Urinary bladder (tissue), 4 donors: Measurements from ENCODE around the gene TSPYL4. TPM values are rescaled to one million over a fixed set of nuclear protein-coding genes. Genes with fewer than 3 reads are reported as not detected.

Source experiments
- DNase-seq: peaks from one replicate; pipeline ENCODE4 v3.0.0-alpha.2; 2015; ENCODE audit errors: extremely low spot score
- H3K27ac ChIP-seq: one replicate; pipeline ENCODE4 v1.5.1; 2013; ENCODE audit warnings: low read depth, mild to moderate bottlenecking, moderate library complexity
- H3K36me3 ChIP-seq: one replicate; pipeline ENCODE4 v1.6.1; 2013; ENCODE audit warnings: mild to moderate bottlenecking, moderate library complexity; ENCODE audit not compliant: insufficient read depth
- H3K4me1 ChIP-seq: one replicate; pipeline ENCODE4 v1.6.1; 2013; ENCODE audit warnings: mild to moderate bottlenecking, moderate library complexity; ENCODE audit not compliant: insufficient read depth
- H3K4me3 ChIP-seq: one replicate; pipeline ENCODE4 v1.5.1; 2013; ENCODE audit warnings: low read depth, low read length
- WGBS: extraction: QIAGEN DNeasy Blood & Tissue Kit; methylation state at CpG from one replicate; pipeline ENCODE4 v1.1.7; 2013; 5-methylcytosine and 5-hydroxymethylcytosine counted together
- polyA plus RNA-seq: library from polyadenylated mRNA; stranded (reverse); fragments of 200-250 nt; gene quantifications from one replicate; pipeline ENCODE4 v1.2.3, GENCODE V29; 2013
- total RNA-seq: library from RNA; depleted of rRNA; stranded (reverse); fragments of >200 nt; gene quantifications from one replicate; pipeline ENCODE4 v1.2.3, GENCODE V29; 2014
- donor health status: healthy with polysubstance abuse.
- donor health status: healthy.

The TSPYL4 gene
- total and polyA plus RNA-seq, 2 donors, result 17.0 to 25.6 TPM

- H3K4me3 ChIP-seq, result no peak overlapping the region
- WGBS, result 74% methylated on average over 2 of the region's 2 CpGs
- no peaks in the 10 kb centered on the region for H3K4me1 ChIP-seq
- no peak overlapping the region for H3K27ac ChIP-seq
- no peak for DNase-seq
- no peaks in the 10 kb centered on the region for H3K36me3 ChIP-seq
Observed at GRCh38 chr6:116282698-116283097, 28.8 kb upstream of the TSPYL4 start.

DNA sequence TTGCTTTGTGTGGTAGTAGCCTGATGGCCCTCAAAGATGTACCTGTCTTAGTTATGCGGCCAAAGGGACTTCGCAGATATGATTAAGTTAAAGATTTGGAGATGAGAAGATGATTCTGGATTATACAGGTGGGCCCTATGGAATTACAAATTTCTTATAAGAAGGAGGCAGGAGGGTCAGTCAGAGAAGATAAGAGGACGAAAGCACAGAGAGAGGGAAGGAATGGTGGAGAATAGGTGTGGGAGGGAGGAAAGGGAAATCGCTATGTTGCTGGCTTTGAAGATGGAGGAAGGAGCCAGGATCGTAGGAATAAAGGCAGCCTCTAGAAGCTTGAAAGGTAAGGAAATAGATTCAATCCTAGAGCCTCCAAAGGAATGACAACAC, 27.1 kb upstream of the TSPYL4 start:
- Histone ChIP-seq H3K4me3 (no peak overlapping the region), H3K36me3 (no peaks in the 10 kb centered on the region), H3K4me1 (no peaks in the 10 kb centered on the region), H3K27ac (no peak overlapping the region)
- no peak for DNase-seq
- 87% methylated on average over 5 of the region's 5 CpGs for WGBS

DNA sequence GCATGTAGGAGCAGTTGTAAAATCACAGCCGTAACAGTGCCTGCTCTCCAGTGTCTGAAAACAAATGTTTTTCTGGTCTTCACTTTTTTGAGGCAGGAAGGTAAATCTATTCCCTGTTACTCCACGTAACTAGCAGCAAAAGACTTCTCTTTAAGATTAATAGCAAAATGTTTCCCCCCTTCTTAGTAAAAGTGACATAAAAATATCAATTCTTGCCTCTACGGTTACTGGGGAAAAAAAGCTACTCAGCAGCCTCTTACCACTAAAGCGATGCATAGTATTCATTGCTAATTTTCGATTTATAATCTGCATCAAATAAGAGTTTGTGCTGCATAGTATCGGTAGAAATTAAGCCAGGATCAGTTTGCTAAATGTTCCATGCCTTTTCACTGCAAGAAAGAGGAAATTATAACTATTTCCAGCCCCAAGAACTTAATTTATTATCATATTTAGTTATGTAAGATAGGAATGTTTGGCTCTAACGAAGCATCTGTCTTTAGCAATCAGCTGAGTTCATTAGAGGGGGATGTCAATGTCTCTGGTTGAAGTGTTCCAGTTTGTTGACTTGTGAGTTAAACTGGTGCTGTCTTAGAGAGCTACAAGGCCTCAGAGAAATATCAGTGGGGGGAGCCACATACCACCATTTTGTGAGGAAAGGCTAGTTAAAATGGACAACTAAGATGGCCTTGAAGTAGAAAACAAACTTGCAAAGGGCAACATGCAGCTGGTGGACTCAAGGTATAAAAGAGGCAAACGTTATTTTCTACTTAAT, 26.5 kb upstream of the TSPYL4 start:
- no peaks in the 10 kb centered on the region for H3K36me3 ChIP-seq
- no peaks in the 10 kb centered on the region for H3K4me1 ChIP-seq
- 13% methylated on average over 8 of the region's 8 CpGs for WGBS
- DNase-seq, result no peak
- H3K4me3 ChIP-seq, result peak overlapping the region; percentile 68
- peak overlapping the region; percentile 89 for H3K27ac ChIP-seq

DNA sequence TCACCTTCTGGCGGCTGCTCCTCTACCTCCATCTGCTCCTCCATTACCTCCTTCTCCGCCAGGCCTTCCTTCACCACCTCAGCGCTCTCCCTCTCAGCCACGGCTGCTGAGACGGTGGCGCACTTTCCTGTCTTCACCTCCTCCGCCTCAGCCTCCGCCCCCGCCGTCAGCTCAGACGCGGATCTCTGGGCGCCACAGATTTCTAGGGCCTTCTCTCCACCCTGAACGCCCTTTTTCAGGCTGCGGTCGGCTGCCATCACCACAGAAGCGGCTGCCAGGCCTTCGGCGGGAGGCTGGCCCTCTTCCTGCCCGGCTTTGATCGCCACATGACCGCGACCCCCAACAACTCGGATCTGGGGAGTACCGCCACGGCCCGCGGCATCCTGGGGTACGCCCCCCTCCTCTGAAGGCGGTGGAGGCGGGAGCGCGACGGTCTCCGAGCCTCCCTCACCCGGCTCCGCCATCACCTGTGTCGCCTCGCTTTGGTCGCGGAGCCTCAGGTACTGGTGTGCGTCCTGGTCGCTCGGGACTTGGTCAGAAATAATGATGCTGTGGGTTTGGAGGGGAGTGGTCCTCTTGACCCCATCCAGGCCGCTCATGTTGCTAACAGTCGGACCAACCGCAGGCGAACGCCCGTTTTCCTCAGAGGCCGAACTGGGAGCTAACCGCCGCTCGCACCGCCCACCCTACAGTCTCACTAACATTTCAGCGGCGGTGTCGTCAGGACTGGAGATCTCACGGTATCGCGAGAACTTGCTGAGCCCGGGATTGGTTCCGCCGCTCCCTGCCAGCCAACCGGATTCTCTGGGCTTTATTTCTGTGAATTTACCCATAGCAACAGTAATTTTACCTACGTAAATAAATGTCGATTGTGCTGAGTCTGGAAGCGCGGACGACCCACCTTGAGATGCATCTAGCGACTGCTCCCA, 25.6 kb upstream of the TSPYL4 start, which contains the start of gene TSPYL1:
Gene TSPYL1 (minus strand): TSS at position 699 of the 929 bp plus-strand sequence. CDS start 100 bp downstream, at position 599.
- Histone ChIP-seq H3K27ac (peak within 1 kb of the TSS; percentile 98), H3K4me3 (peak within 1 kb of the TSS; percentile 68), H3K4me1 (no peaks in the 10 kb centered on the region), H3K36me3 (no peaks in the 10 kb centered on the region)
- DNase-seq, result peak; percentile 98
- WGBS, result under 1% methylated on average over 71 of the region's 71 CpGs

DNA sequence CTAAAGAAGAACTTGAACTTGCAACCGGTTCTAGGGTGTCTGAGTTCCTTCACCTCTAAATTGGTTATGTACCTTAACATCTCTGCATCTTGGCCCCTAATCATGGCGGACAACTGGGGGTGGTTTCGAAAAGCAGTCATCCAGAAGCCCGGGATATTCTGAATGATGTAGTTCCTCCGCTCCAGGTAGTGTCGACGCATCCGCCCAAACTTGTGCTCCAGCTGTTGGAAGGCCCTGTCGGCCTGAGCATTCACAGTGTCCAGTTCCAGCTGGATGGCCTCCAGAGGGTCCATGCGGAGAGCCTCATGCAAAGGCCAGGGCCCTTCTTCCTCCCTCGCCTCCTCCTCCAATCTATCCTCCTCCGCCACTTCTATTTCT, 25.0 kb upstream of the TSPYL4 start:
- Histone ChIP-seq H3K4me3 (peak overlapping the region; percentile 68), H3K4me1 (no peaks in the 10 kb centered on the region), H3K36me3 (peaks cover 3% of the 10 kb centered on the region), H3K27ac (peak overlapping the region; percentile 98)
- WGBS, result 9% methylated on average over 12 of the region's 12 CpGs
- no peak for DNase-seq

DNA sequence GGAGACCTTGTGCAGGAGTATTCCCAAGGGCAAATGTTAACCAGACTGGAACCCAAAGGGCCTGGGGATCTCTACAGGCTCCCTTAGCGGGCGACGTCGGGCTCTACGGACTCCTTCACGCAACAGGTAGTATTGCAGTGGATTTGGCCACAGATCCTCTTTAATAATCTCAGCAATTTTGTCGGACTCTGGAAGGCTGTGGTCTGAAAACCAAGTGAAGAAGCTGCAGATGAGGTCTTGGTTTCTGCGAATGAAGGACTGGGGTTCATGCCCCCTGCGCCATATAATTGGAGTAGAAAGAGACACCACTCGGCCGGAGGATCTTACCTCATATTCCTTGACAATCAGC, 24.6 kb upstream of the TSPYL4 start:
- WGBS, result 78% methylated on average over 11 of the region's 11 CpGs
- Histone ChIP-seq H3K27ac (no peak overlapping the region), H3K4me1 (no peaks in the 10 kb centered on the region), H3K4me3 (peak overlapping the region; percentile 68), H3K36me3 (peaks cover 3% of the 10 kb centered on the region)
- DNase-seq, result no peak

DNA sequence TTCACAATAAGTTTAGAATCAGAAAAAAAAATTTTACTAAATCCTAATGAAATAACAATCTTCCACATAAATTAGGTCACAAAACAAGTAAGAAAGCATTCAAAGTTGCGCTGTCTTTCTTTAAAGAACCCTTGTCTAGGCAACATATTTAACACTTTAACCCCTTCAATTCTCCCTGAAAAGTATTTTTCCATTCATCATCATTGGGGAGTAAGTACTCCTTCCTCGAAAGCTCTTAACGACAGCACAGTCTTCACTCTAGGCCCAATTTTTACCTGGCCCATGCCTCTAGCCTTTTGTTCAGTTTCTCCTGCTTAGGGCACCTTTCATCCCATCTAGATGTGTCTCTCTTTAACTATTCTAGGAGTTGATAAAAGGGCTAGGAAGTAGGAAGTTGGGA, 23.2 kb upstream of the TSPYL4 start:
- WGBS, result 28% methylated on average over 3 of the region's 3 CpGs
- H3K4me1 ChIP-seq, result no peaks in the 10 kb centered on the region

DNA sequence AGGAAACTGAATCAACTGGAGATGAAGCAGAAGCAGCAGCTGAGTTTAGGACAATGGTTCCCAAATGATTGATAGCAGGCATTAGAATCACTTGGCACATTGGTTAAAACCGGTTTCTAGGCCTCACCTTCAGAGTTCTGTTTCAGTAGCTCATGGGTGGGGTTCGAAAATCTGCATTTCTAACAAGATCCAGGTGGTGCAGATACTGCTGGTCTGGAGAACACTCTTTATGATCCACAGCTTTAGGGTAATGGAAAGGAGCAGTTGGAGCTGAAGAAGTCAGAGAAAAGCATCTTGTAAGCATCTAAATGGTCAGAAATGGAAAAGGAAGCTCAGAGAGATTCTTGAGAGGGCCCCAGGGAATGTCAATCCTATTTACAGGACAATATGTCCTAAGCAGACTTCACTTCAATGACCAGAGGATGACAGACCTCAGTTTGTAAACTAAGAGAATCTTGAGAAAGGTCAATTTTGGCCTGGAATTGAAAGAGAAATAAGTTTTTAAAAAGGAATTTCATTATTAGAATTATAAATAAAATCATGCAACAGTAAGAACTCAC, 17.4 kb upstream of the TSPYL4 start:
- Histone ChIP-seq H3K4me1 (no peaks in the 10 kb centered on the region), H3K4me3 (no peak overlapping the region), H3K36me3 (peaks cover 3% of the 10 kb centered on the region), H3K27ac (no peak overlapping the region)
- WGBS, result 59% methylated on average over 2 of the region's 2 CpGs
- no peak for DNase-seq

More for the DNA sequence above, 23.2 kb upstream of the TSPYL4 start:
- H3K27ac ChIP-seq, result no peak overlapping the region
- no peak for DNase-seq
- H3K4me3 ChIP-seq, result peak overlapping the region; percentile 52
- peaks cover 3% of the 10 kb centered on the region for H3K36me3 ChIP-seq

- WGBS, result 29% methylated on average over 3 of the region's 3 CpGs
- no peak for DNase-seq
- H3K27ac ChIP-seq, result no peak overlapping the region
- H3K4me3 ChIP-seq, result no peak overlapping the region
- H3K4me1 ChIP-seq, result no peaks in the 10 kb centered on the region
- no peaks in the 10 kb centered on the region for H3K36me3 ChIP-seq
Observed at GRCh38 chr6:116268589-116269293, 14.9 kb upstream of the TSPYL4 start.

DNA sequence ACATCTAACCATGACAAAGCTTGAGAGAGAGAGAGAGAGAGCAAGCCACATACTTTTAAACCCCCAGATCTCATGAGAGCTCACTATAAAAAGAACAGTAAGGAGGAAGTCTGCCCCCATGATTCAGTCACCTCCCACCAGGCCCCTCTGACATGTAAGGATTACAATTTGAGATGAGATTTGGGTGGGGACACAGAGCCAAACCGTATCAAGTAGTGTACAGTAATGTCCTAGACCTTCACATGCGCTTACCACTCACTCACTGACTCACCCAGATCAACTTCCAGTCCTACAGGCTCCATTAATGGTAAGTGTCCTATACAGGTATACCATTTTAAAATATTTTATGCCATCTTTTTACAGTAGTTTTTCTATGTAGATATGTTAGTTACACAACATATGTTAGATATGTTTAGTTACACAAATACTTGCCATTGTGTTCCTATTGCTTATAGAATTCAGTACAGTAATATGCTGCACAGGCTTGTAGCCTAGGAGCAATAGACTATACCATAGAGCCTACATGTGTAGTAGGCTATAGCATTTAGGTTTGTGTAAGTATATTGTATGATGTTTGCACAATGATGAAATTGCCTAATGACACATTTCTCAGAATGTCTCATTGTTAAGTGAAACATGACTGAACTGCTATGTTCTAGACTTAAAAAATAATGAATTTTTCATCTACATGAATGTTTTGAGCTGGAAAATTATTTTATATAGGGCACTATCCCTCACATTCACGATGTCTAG, 14.1 kb upstream of the TSPYL4 start:
- WGBS, result 47% methylated on average over 3 of the region's 3 CpGs
- no peak overlapping the region for H3K4me3 ChIP-seq
- no peaks in the 10 kb centered on the region for H3K36me3 ChIP-seq
- no peak for DNase-seq
- H3K4me1 ChIP-seq, result no peaks in the 10 kb centered on the region
- no peak overlapping the region for H3K27ac ChIP-seq

DNA sequence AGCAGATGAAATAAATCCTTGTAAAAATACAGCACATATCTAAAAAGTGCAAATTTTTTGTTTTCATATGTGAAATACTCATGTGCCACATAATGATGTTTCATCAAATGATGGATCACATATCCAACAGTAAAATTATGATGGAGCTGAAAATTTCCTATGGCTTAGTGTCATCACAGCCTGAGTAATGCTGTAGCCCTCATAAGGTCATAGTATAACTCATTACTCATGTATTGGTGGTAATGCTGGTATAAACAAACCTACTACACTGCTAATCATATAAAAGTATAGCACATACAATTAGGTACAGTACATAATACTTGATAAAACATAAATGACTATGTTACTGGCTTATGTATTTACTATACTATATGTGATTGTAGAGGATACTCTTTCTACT, 12.9 kb upstream of the TSPYL4 start:
- Histone ChIP-seq H3K36me3 (no peaks in the 10 kb centered on the region), H3K27ac (no peak overlapping the region), H3K4me3 (no peak overlapping the region), H3K4me1 (no peaks in the 10 kb centered on the region)
- DNase-seq, result no peak

- H3K36me3 ChIP-seq, result no peaks in the 10 kb centered on the region
- no peaks in the 10 kb centered on the region for H3K4me1 ChIP-seq
- WGBS, result 82% methylated on average over 4 of the region's 4 CpGs
- no peak for DNase-seq
- H3K4me3 ChIP-seq, result no peak overlapping the region
- no peak overlapping the region for H3K27ac ChIP-seq
Observed at GRCh38 chr6:116265041-116265829, 11.4 kb upstream of the TSPYL4 start.
